ENCODE measurements around the gene PAPPA.

The PAPPA gene

GRCh38 chr9:116435706-116436105 lies 282.1 kb downstream of the PAPPA start:
- no peak overlapping the region for H3K27ac ChIP-seq
- no peak overlapping the region for H3K4me3 ChIP-seq (ENCODE audit: low read depth, low read length)
- in situ Hi-C loops (cut with HindIII; ENCODE audit: low pct_ligation_motif_present, low sequenced_read_pairs): no loop called here
- no peaks in the 10 kb centered on the region for H3K27me3 ChIP-seq (replicated peaks)
- no peak for TF ChIP-seq CTCF (IDR thresholded peaks at IDR 0.05; ENCODE audit: low read depth, low read length, missing control alignments)
- DNase-seq: no peak
- H3K36me3 ChIP-seq (replicated peaks): no peaks in the 10 kb centered on the region

- DNase-seq: no peak
- H3K36me3 ChIP-seq (replicated peaks): no peaks in the 10 kb centered on the region
- H3K27me3 ChIP-seq (replicated peaks): no peaks in the 10 kb centered on the region
- H3K4me3 ChIP-seq (ENCODE audit: low read depth, low read length): no peak overlapping the region
- H3K27ac ChIP-seq: no peak overlapping the region
- in situ Hi-C loops (cut with HindIII; ENCODE audit: low pct_ligation_motif_present, low sequenced_read_pairs): no loop called here
- TF ChIP-seq CTCF (IDR thresholded peaks at IDR 0.05; ENCODE audit: low read depth, low read length, missing control alignments): no peak
Measured at GRCh38 chr9:116436121-116436520, 282.5 kb downstream of the PAPPA start.

GRCh38 chr9:116437411-116438370 lies 284.1 kb downstream of the PAPPA start:
- TF ChIP-seq CTCF (IDR thresholded peaks at IDR 0.05; ENCODE audit: low read depth, low read length, missing control alignments): no peak
- Histone ChIP-seq H3K36me3 (replicated peaks) (no peaks in the 10 kb centered on the region), H3K4me3 (ENCODE audit: low read depth, low read length) (no peak overlapping the region), H3K27ac (no peak overlapping the region), H3K27me3 (replicated peaks) (no peaks in the 10 kb centered on the region)
- no peak for DNase-seq
- in situ Hi-C loops (cut with HindIII; ENCODE audit: low pct_ligation_motif_present, low sequenced_read_pairs): no loop called here

- Histone ChIP-seq H3K36me3 (replicated peaks) (no peaks in the 10 kb centered on the region), H3K27ac (no peak overlapping the region), H3K27me3 (replicated peaks) (no peaks in the 10 kb centered on the region), H3K4me3 (ENCODE audit: low read depth, low read length) (no peak overlapping the region)
- DNase-seq: no peak
- in situ Hi-C loops (cut with HindIII; ENCODE audit: low pct_ligation_motif_present, low sequenced_read_pairs): no loop called here
- TF ChIP-seq CTCF (IDR thresholded peaks at IDR 0.05; ENCODE audit: low read depth, low read length, missing control alignments): no peak
Measured at GRCh38 chr9:116442528-116442927, 288.9 kb downstream of the PAPPA start.

GRCh38 chr9:116447934-116448333 lies 294.3 kb downstream of the PAPPA start:
- in situ Hi-C loops (cut with HindIII; ENCODE audit: low pct_ligation_motif_present, low sequenced_read_pairs): no loop called here
- H3K36me3 ChIP-seq (replicated peaks): no peaks in the 10 kb centered on the region
- no peak for TF ChIP-seq CTCF (IDR thresholded peaks at IDR 0.05; ENCODE audit: low read depth, low read length, missing control alignments)
- H3K27ac ChIP-seq: no peak overlapping the region
- H3K4me3 ChIP-seq (ENCODE audit: low read depth, low read length): no peak overlapping the region
- H3K27me3 ChIP-seq (replicated peaks): no peaks in the 10 kb centered on the region
- no peak for DNase-seq

All from brain microvascular endothelial cell (primary cell).